Measurements from ENCODE around the gene CTDSPL. TPM values are rescaled to one million over a fixed set of nuclear protein-coding genes. Genes with fewer than 3 reads are reported as not detected.

Gene CTDSPL
- total and polyA plus RNA-seq, 2 of the 13 experiments (the other 11 are each of a cell fraction or from before 2014, with no cell fraction given) = 26.1 to 142 TPM

DNA sequence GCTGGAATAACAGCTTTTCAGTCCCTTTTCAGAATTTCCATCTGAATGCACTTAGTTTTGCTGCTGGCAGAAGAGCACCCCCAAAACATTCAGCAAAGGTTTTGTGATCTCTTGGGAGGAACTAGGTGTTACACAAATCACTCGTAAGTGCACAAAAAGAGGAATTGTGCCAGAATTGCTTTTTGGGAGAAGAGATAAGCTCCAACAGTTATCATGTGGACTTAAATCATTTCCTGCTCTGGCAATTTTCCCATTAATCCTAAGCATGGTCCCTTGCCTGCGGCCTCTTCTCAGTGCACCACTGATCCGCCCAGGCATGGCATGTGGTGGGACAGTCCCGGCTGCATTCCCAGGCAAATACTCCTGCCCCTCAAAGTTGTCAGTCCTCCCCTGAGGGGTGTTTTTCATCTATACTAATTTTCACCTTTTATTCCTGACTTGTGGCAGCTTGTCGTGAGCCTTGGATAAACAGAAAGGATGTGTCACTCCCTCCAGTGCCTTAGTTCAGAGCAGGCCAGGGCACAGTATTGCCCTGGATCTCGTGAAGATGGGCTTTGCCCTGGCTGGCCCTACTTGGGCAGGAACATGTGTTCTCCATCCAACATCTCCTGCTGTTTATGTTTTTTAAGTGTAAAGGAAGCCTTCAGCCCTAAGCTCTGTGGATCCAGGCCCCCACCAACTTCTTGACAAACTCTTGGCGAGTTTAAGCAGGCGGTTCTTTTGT lies 84.3 kb downstream of the CTDSPL start:
- no TSS peak for BruUV-seq (replicated peaks)
- Histone ChIP-seq H3K27ac (ENCODE audit: extremely low read length, insufficient read depth, low read length) (no peak overlapping the region), H2AFZ (ENCODE audit: low read length) (no peak overlapping the region), H3K4me1 (ENCODE audit: insufficient read depth, low read length) (peaks cover 44% of the 10 kb centered on the region), H3K9ac (ENCODE audit: insufficient read depth, low read depth, low read length) (no peak overlapping the region), H3K36me3 (replicated peaks in 1 of 2; ENCODE audit: control insufficient read depth in 1 of 2, insufficient read depth in 2 of 2, low read length in 2 of 2) (peaks cover 12 to 43% of the 10 kb centered on the region in 2 experiments), H4K20me1 (ENCODE audit: insufficient read depth, low read length) (no peaks in the 10 kb centered on the region), H3K4me3 (replicated peaks in 1 of 3; ENCODE audit: insufficient read depth in 1 of 3, low read depth in 2 of 3, low read length in 3 of 3) (no peak overlapping the region), H3K27me3 (ENCODE audit: control insufficient read depth in 1 of 2, insufficient read depth in 2 of 2, low read length in 2 of 2) (no peaks in the 10 kb centered on the region), H3K79me2 (ENCODE audit: insufficient read depth, low read length) (peaks cover 32% of the 10 kb centered on the region), H3K4me2 (ENCODE audit: low read depth, low read length) (no peak overlapping the region), H3K9me3 (ENCODE audit: low read length) (no peaks in the 10 kb centered on the region)
- CTCF ChIA-PET (ENCODE audit: low intra/inter-chr PET ratio, low total read pairs) = no interaction called here
- intact Hi-C loops (cut with micrococcal nuclease; ENCODE audit: unreplicated experiment) (no loop called here), in situ Hi-C loops (cut with HindIII; ENCODE audit: extremely low pct_ligation_motif_present, low pct_unique_long_range_greater_than_20kb) (no loop called here)
- no peak; the same call in 2 of the 3 replicates for ATAC-seq
- FAIRE-seq = no peak
- POLR2A ChIA-PET = interaction anchor here (0.8 to 1.1 kb wide), 2 partner anchors 9 to 19 kb away, joined by 3 to 4 read pairs; no protein-coding TSS in a partner anchor
- TF ChIP-seq ZNF687 (CRISPR knock-in tag; IDR thresholded peaks at IDR 0.05) (0 out of 2 replicates have a peak, but pooled peaks have one; percentile 12), ZNF776 (CRISPR knock-in tag; IDR thresholded peaks at IDR 0.05) (no peak)
- DNase-seq (ENCODE audit: low spot score) = no peak
- 93% methylated on average over 8 of the region's 8 CpGs for WGBS (ENCODE audit: low lambda C conversion rate)

- Histone ChIP-seq H3K9ac (ENCODE audit: insufficient read depth, low read depth, low read length) (no peak overlapping the region), H3K36me3 (replicated peaks in 1 of 2; ENCODE audit: control insufficient read depth in 1 of 2, insufficient read depth in 2 of 2, low read length in 2 of 2) (peaks cover 12 to 43% of the 10 kb centered on the region in 2 experiments), H2AFZ (ENCODE audit: low read length) (no peak overlapping the region), H3K4me2 (ENCODE audit: low read depth, low read length) (no peak overlapping the region), H3K27me3 (ENCODE audit: control insufficient read depth in 1 of 2, insufficient read depth in 2 of 2, low read length in 2 of 2) (no peaks in the 10 kb centered on the region), H4K20me1 (ENCODE audit: insufficient read depth, low read length) (no peaks in the 10 kb centered on the region), H3K27ac (ENCODE audit: extremely low read length, insufficient read depth, low read length) (no peak overlapping the region), H3K79me2 (ENCODE audit: insufficient read depth, low read length) (peaks cover 30% of the 10 kb centered on the region), H3K4me1 (ENCODE audit: insufficient read depth, low read length) (peaks cover 43% of the 10 kb centered on the region), H3K9me3 (ENCODE audit: low read length) (no peaks in the 10 kb centered on the region), H3K4me3 (replicated peaks in 1 of 3; ENCODE audit: insufficient read depth in 1 of 3, low read depth in 2 of 3, low read length in 3 of 3) (no peak overlapping the region)
- BruUV-seq (replicated peaks) = no TSS peak
- ChIA-PET POLR2A (no interaction called here), CTCF (ENCODE audit: low intra/inter-chr PET ratio, low total read pairs) (no interaction called here)
- no peak for ATAC-seq
- TF ChIP-seq MIER2 (CRISPR knock-in tag; IDR thresholded peaks at IDR 0.05) (no peak), ZNF501 (CRISPR knock-in tag; IDR thresholded peaks at IDR 0.05) (no peak), SMAD3 (CRISPR knock-in tag; IDR thresholded peaks at IDR 0.05) (no peak), TAF1 (CRISPR knock-in tag; IDR thresholded peaks at IDR 0.05) (no peak), ZNF614 (CRISPR knock-in tag; IDR thresholded peaks at IDR 0.05; ENCODE audit: borderline replicate concordance) (no peak), HMG20B (CRISPR knock-in tag; conservative IDR thresholded peaks at IDR 0.05) (no peak), NRL (CRISPR knock-in tag; IDR thresholded peaks at IDR 0.05; ENCODE audit: borderline replicate concordance) (no peak), BCL6 (CRISPR knock-in tag; IDR thresholded peaks at IDR 0.05) (no peak)
- TF ChIP-seq, protein P1, sequence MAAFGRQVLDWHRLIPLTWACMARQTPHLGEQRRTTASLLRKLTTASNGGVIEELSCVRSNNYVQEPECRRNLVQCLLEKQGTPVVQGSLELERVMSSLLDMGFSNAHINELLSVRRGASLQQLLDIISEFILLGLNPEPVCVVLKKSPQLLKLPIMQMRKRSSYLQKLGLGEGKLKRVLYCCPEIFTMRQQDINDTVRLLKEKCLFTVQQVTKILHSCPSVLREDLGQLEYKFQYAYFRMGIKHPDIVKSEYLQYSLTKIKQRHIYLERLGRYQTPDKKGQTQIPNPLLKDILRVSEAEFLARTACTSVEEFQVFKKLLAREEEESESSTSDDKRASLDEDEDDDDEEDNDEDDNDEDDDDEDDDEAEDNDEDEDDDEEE (CRISPR knock-in tag; IDR thresholded peaks at IDR 0.05) = no peak
- WGBS (ENCODE audit: low lambda C conversion rate) = 89% methylated on average over 2 of the region's 2 CpGs
- no peak for DNase-seq (ENCODE audit: low spot score)
- intact Hi-C loops (cut with micrococcal nuclease; ENCODE audit: unreplicated experiment) = no loop called here
- FAIRE-seq = no peak
- in situ Hi-C loops (cut with HindIII; ENCODE audit: extremely low pct_ligation_motif_present, low pct_unique_long_range_greater_than_20kb) = no loop called here
Measured at GRCh38 chr3:37946531-37946889, 84.8 kb downstream of the CTDSPL start.

Data from HepG2 (cell line).